Activated naive CD8-positive, alpha-beta T cell (primary cell): ENCODE results near the gene CFAP44.
"Not testable (repeated sequence)": the region's sequence is repeated elsewhere in the genome, so short reads cannot be mapped to it uniquely, and the experiment has no call there.

Experiments used
- H3K27ac Mint-ChIP-seq: one replicate; pipeline ENCODE4 v1.8.0; 2021; ENCODE audit warnings: mixed read lengths
- H3K27me3 Mint-ChIP-seq: one replicate; pipeline ENCODE4 v1.8.0; 2021; ENCODE audit warnings: mixed read lengths
- H3K36me3 Mint-ChIP-seq: one replicate; pipeline ENCODE4 v1.8.0; 2021; ENCODE audit warnings: mixed read lengths
- H3K4me1 Mint-ChIP-seq: one replicate; pipeline ENCODE4 v1.8.0; 2021; ENCODE audit warnings: low read depth, mixed read lengths
- H3K4me3 Mint-ChIP-seq: one replicate; pipeline ENCODE4 v1.8.0; 2021; ENCODE audit warnings: mild to moderate bottlenecking, mixed read lengths
- H3K9me3 Mint-ChIP-seq: one replicate; pipeline ENCODE4 v1.8.0; 2021; ENCODE audit warnings: low read depth, mixed read lengths

The CFAP44 gene, protein sequence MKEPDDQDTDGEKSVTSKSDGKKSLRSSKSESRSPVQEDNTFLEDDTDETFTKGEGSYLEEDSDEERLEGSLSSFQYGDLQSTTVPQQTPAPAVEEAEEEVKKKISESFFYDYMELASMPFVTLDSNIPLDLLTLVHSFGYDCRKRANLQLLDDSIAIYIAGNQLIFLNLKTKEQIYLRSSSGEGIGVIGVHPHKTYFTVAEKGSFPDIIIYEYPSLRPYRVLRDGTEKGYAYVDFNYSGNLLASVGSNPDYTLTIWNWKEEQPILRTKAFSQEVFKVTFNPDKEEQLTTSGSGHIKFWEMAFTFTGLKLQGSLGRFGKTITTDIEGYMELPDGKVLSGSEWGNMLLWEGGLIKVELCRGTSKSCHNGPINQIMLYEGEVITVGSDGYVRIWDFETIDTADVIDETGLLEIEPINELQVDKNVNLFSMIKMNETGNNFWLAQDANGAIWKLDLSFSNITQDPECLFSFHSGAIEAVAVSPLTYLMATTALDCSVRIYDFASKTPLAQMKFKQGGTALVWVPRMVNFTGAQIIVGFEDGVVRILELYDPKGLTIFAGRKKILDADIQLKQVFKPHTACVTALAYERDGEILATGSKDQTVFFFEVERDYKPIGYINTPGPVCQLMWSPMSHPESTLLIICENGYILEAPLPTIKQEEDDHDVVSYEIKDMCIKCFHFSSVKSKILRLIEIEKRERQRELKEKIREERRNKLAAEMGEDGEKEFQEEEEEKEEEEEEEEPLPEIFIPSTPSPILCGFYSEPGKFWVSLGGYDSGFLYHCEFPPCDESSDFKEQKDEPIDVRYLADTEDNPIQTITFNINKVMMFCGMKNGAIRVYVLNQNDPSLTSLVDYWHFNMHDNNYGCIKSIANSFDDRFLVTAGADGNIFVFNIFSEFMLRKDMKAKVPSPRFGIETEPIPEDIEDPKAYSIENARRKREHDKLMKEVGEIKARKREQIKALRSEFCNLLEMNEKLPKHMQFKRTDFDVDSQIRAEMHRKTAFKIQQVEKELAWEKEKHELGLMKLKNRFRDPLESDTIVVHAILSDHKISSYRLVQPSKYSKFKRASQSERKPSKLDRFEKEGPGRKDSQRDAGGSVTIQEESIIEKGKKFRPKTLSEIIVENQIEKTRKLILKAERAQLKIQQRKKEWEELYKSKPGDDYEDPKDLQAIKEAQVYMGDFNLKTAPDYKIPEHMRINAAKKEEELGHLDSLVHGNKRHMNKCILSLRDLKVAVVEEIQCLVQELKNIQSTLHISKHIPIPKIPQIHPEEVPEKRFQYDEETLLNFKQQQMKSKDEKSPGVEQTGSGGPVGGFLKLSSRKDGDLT (N-terminal part only)

GRCh38 chr3:113441051-113441770 is at the start of gene CFAP44:
Gene CFAP44, minus strand, starts transcription at chr3:113441493. Its CDS starts 7,829 bp downstream, at chr3:113433664.
- peaks cover 13% of the 10 kb centered on the region for H3K36me3 Mint-ChIP-seq
- H3K4me3 Mint-ChIP-seq = peak within 1 kb of the TSS; percentile 61
- H3K27ac Mint-ChIP-seq = no peak within 1 kb of the TSS
- H3K9me3 Mint-ChIP-seq = no peaks in the 10 kb centered on the region
- H3K27me3 Mint-ChIP-seq = no peaks in the 10 kb centered on the region
- peaks cover 1% of the 10 kb centered on the region for H3K4me1 Mint-ChIP-seq

GRCh38 chr3:113485161-113485609 is 43.9 kb upstream of the CFAP44 start:
- Mint-ChIP-seq H3K4me1 (peaks cover 2% of the 10 kb centered on the region), H3K27ac (no peak overlapping the region), H3K27me3 (no peaks in the 10 kb centered on the region), H3K36me3 (peaks cover 24% of the 10 kb centered on the region), H3K9me3 (peaks cover 7% of the 10 kb centered on the region), H3K4me3 (no peak overlapping the region)

- Mint-ChIP-seq H3K27me3 (no peaks in the 10 kb centered on the region), H3K4me1 (peaks cover 1% of the 10 kb centered on the region), H3K9me3 (no peaks in the 10 kb centered on the region), H3K36me3 (peaks cover 25% of the 10 kb centered on the region), H3K4me3 (no peak overlapping the region), H3K27ac (no peak overlapping the region)
Measured at GRCh38 chr3:113468539-113468938, 27.2 kb upstream of the CFAP44 start.

GRCh38 chr3:113461488-113461887 is 20.2 kb upstream of the CFAP44 start:
- Mint-ChIP-seq H3K27ac (no peak overlapping the region), H3K9me3 (no peaks in the 10 kb centered on the region), H3K4me1 (no peaks in the 10 kb centered on the region), H3K27me3 (no peaks in the 10 kb centered on the region), H3K36me3 (peaks cover 47% of the 10 kb centered on the region), H3K4me3 (no peak overlapping the region)

DNA sequence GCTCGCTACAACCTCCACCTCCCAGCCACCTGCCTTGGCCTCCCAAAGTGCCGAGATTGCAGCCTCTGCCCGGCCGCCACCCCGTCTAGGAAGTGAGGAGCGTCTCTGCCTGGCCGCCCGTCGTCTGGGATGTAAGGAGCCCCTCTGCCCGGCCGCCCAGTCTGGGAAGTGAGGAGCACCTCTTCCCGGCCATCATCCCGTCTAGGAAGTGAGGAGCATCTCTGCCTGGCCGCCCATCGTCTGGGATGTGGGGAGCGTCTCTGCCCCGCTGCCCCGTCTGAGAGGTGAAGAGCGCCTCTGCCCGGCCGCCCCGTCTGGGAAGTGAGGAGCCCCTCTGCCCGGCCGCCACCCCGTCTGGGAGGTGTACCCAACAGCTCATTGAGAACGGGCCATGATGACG is 17.3 kb upstream of the CFAP44 start:
- H3K36me3 Mint-ChIP-seq = peaks cover 50% of the 10 kb centered on the region
- H3K27me3 Mint-ChIP-seq, H3K9me3 Mint-ChIP-seq, H3K4me1 Mint-ChIP-seq, H3K4me3 Mint-ChIP-seq, H3K27ac Mint-ChIP-seq: not testable (repeated sequence)

DNA sequence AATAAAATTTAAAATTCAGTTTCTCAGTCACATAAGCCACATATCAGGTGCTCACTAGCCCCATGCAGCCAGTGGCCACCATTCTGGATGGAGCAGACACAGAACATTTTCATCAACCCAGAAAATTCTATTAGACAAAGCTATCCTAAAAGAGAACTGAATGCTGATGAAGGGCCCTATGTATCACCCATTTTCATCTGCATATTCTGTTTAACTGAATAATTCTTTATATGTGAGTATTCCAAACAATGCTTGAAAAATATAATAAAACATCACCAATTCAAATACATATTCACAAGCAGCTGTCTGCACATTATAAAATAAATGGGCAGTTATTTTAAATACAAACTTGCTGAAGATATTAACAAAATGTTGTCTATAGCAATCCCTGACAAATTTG is 14.2 kb upstream of the CFAP44 start:
- Mint-ChIP-seq H3K4me1 (no peaks in the 10 kb centered on the region), H3K27ac (no peak overlapping the region), H3K36me3 (peaks cover 41% of the 10 kb centered on the region), H3K4me3 (no peak overlapping the region), H3K27me3 (no peaks in the 10 kb centered on the region), H3K9me3 (no peaks in the 10 kb centered on the region)

GRCh38 chr3:113454630-113455029 is 13.3 kb upstream of the CFAP44 start:
- Mint-ChIP-seq H3K36me3 (peaks cover 35% of the 10 kb centered on the region), H3K27ac (no peak overlapping the region)

GRCh38 chr3:113454057-113454456 is 12.8 kb upstream of the CFAP44 start:
- Mint-ChIP-seq H3K9me3 (no peaks in the 10 kb centered on the region), H3K36me3 (peaks cover 34% of the 10 kb centered on the region), H3K4me3 (no peak overlapping the region), H3K4me1 (no peaks in the 10 kb centered on the region), H3K27ac (no peak overlapping the region), H3K27me3 (no peaks in the 10 kb centered on the region)

More at GRCh38 chr3:113454630-113455029, 13.3 kb upstream of the CFAP44 start:
- no peak overlapping the region for H3K4me3 Mint-ChIP-seq
- no peaks in the 10 kb centered on the region for H3K4me1 Mint-ChIP-seq
- no peaks in the 10 kb centered on the region for H3K9me3 Mint-ChIP-seq
- H3K27me3 Mint-ChIP-seq = no peaks in the 10 kb centered on the region

GRCh38 chr3:113450911-113451310 is 9.6 kb upstream of the CFAP44 start:
- no peaks in the 10 kb centered on the region for H3K4me1 Mint-ChIP-seq

GRCh38 chr3:113439606-113440005 is 1.7 kb downstream of the CFAP44 start:
- Mint-ChIP-seq H3K9me3 (no peaks in the 10 kb centered on the region), H3K27ac (no peak overlapping the region), H3K4me3 (no peak overlapping the region), H3K4me1 (peaks cover 1% of the 10 kb centered on the region), H3K36me3 (peaks cover 12% of the 10 kb centered on the region), H3K27me3 (no peaks in the 10 kb centered on the region)

More at GRCh38 chr3:113450911-113451310, 9.6 kb upstream of the CFAP44 start:
- H3K27me3 Mint-ChIP-seq = no peaks in the 10 kb centered on the region
- no peaks in the 10 kb centered on the region for H3K9me3 Mint-ChIP-seq
- peaks cover 30% of the 10 kb centered on the region for H3K36me3 Mint-ChIP-seq
- H3K27ac Mint-ChIP-seq = no peak overlapping the region
- H3K4me3 Mint-ChIP-seq = no peak overlapping the region

- H3K4me1 Mint-ChIP-seq = peaks cover 1% of the 10 kb centered on the region
- peaks cover 15% of the 10 kb centered on the region for H3K36me3 Mint-ChIP-seq
- no peaks in the 10 kb centered on the region for H3K9me3 Mint-ChIP-seq
- H3K4me3 Mint-ChIP-seq = no peak overlapping the region
- H3K27ac Mint-ChIP-seq = no peak overlapping the region
- no peaks in the 10 kb centered on the region for H3K27me3 Mint-ChIP-seq
Measured at GRCh38 chr3:113438224-113438623, 3.1 kb downstream of the CFAP44 start.

GRCh38 chr3:113437411-113437810 is 3.9 kb downstream of the CFAP44 start:
- Mint-ChIP-seq H3K4me3 (no peak overlapping the region), H3K27me3 (no peaks in the 10 kb centered on the region), H3K4me1 (peaks cover 1% of the 10 kb centered on the region), H3K27ac (no peak overlapping the region), H3K36me3 (peaks cover 18% of the 10 kb centered on the region), H3K9me3 (no peaks in the 10 kb centered on the region)

- Mint-ChIP-seq H3K4me3 (no peak overlapping the region), H3K4me1 (peaks cover under 1% of the 10 kb centered on the region), H3K27me3 (no peaks in the 10 kb centered on the region), H3K27ac (no peak overlapping the region), H3K36me3 (peaks cover 19% of the 10 kb centered on the region), H3K9me3 (no peaks in the 10 kb centered on the region)
Measured at GRCh38 chr3:113436809-113437208, 4.5 kb downstream of the CFAP44 start.

DNA sequence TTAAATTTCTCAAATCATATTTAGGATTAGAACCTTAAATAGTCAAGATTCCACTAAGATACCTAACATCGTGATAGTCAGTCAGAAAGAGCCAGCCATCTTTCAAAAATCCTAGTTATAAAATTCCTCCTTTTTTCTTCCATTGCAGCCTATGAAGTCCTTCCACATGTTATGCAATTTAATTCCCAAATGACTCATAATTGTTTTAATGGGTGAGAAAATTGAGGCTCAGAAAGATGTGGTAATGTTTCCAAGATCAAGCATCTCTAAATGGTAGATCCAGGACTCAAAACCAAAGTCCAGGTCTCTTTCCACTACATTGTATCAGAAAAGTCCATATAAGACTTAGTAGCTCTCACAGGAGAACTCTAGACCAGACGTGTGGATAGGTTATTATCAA is 9.5 kb downstream of the CFAP44 start:
- H3K9me3 Mint-ChIP-seq = peaks cover 14% of the 10 kb centered on the region
- peaks cover 47% of the 10 kb centered on the region for H3K36me3 Mint-ChIP-seq
- H3K4me1 Mint-ChIP-seq = no peaks in the 10 kb centered on the region
- no peak overlapping the region for H3K27ac Mint-ChIP-seq
- no peaks in the 10 kb centered on the region for H3K27me3 Mint-ChIP-seq
- no peak overlapping the region for H3K4me3 Mint-ChIP-seq
